IMR-90 (cell line): ENCODE data around the gene PELO. TPM values are rescaled to one million over a fixed set of nuclear protein-coding genes. Genes with fewer than 3 reads are reported as not detected.
A peak's percentile ranks its signal among the peaks of the same experiment; 100 is the strongest.

Experiments
- ATAC-seq: fragments of 200-7000 bp; cut with Tn5 transposase; 2 replicates; pipeline ENCODE4 v1.9.1; 2020; ENCODE audit warnings: low read depth, mild to moderate bottlenecking, moderate library complexity
- BruUV-seq: library from RNA; stranded (reverse); fragments of 400-500 nt; replicated peaks from 2 replicates; lab custom pipeline; 2021; lab: Mats Ljungman, UMichigan
- CTCF ChIA-PET: fragments of 300-600 bp; formaldehyde crosslinking; extraction: SDS; loops from one replicate; lab custom pipeline; 2021; ENCODE audit warnings: antibody characterized with exemption; lab: Yijun Ruan, JAX
- POLR2A ChIA-PET: fragments of 300-600 bp; sonication (Branson Sonifier 250); formaldehyde crosslinking; loops from one replicate; lab custom pipeline; 2022; ENCODE audit warnings: antibody characterized with exemption; ENCODE audit not compliant: unreplicated experiment; lab: Charles Lee
- DNase-seq: peaks from one replicate; pipeline ENCODE4 v3.0.0; 2013
- H2AFZ ChIP-seq: replicated peaks from 2 replicates; pipeline ENCODE3; 2013; ENCODE audit warnings: low read length, mild to moderate bottlenecking; ENCODE audit not compliant: poor library complexity
- H2AK5ac ChIP-seq: 2 replicates; pipeline ENCODE4 v1.6.1; 2013; ENCODE audit warnings: low read depth, low read length, inconsistent platforms
- H2AK9ac ChIP-seq: replicated peaks from 2 replicates; pipeline ENCODE3; 2013; ENCODE audit warnings: mild to moderate bottlenecking, low read depth, low read length, moderate library complexity; ENCODE audit not compliant: poor library complexity
- H2BK120ac ChIP-seq: 2 replicates; pipeline ENCODE4 v1.6.1; 2013; ENCODE audit warnings: low read depth, low read length, inconsistent platforms
- H2BK15ac ChIP-seq: 3 replicates; pipeline ENCODE4 v1.6.1; 2013; ENCODE audit warnings: low read depth, low read length, inconsistent platforms
- H2BK20ac ChIP-seq: 2 replicates; pipeline ENCODE4 v1.6.1; 2013; ENCODE audit warnings: low read depth, mild to moderate bottlenecking, inconsistent platforms, low read length, moderate library complexity
- H2BK5ac ChIP-seq: 2 replicates; pipeline ENCODE4 v1.6.1; 2013; ENCODE audit warnings: mild to moderate bottlenecking, low read depth, low read length, inconsistent platforms; ENCODE audit not compliant: poor library complexity, severe bottlenecking
- H3K14ac ChIP-seq: replicated peaks from 2 replicates; pipeline ENCODE4 v1.6.1; 2013; ENCODE audit warnings: low read depth, low read length, inconsistent platforms
- H3K18ac ChIP-seq: 2 replicates; pipeline ENCODE4 v1.6.1; 2013; ENCODE audit warnings: low read depth, low read length, control low read depth
- H3K23ac ChIP-seq: 2 replicates; pipeline ENCODE4 v1.6.1; 2013; ENCODE audit warnings: low read depth, low read length, inconsistent platforms
- H3K27ac ChIP-seq: 2 replicates; pipeline ENCODE4 v1.5.1; 2013; ENCODE audit warnings: mild to moderate bottlenecking, control low read depth, low read length; ENCODE audit not compliant: insufficient read depth
- H3K27me3 ChIP-seq: 2 replicates; pipeline ENCODE4 v1.6.1; 2013; ENCODE audit warnings: low read length; ENCODE audit not compliant: control insufficient read depth, insufficient read depth
- H3K36me3 ChIP-seq: 2 replicates; pipeline ENCODE4 v1.6.1; 2013; ENCODE audit warnings: low read length, mixed read lengths; ENCODE audit not compliant: control insufficient read depth, insufficient read depth
- H3K4ac ChIP-seq: 2 replicates; pipeline ENCODE4 v1.6.1; 2013; ENCODE audit warnings: low read depth, low read length, inconsistent platforms
- H3K4me1 ChIP-seq: 2 replicates; pipeline ENCODE4 v1.6.1; 2013; ENCODE audit warnings: low read length, mixed read lengths; ENCODE audit not compliant: control insufficient read depth, insufficient read depth
- H3K4me2 ChIP-seq: 2 replicates; pipeline ENCODE4 v1.6.1; 2013; ENCODE audit warnings: low read depth, mild to moderate bottlenecking, control low read depth, low read length, moderate library complexity
- H3K4me3 ChIP-seq: 2 replicates; pipeline ENCODE4 v1.5.1; 2013; ENCODE audit warnings: low read depth, mild to moderate bottlenecking, control low read depth, low read length, moderate library complexity; ENCODE audit not compliant: insufficient read depth
- H3K56ac ChIP-seq: 2 replicates; pipeline ENCODE4 v1.6.1; 2013; ENCODE audit warnings: low read length, inconsistent platforms; ENCODE audit not compliant: insufficient read depth; ENCODE audit errors: extremely low read depth
- H3K79me1 ChIP-seq, 2 experiments: 2 replicates each; pipeline ENCODE4 v1.6.1; 2013; ENCODE audit warnings: low read length in 2 of 2, inconsistent platforms in 1 of 2, low read depth in 1 of 2
- H3K9ac ChIP-seq: 2 replicates; pipeline ENCODE4 v1.6.1; 2013; ENCODE audit warnings: low read depth, low read length, control low read depth
- H3K9me1 ChIP-seq: 2 replicates; pipeline ENCODE4 v1.6.1; 2013; ENCODE audit warnings: low read length, inconsistent platforms; ENCODE audit not compliant: insufficient read depth
- H3K9me3 ChIP-seq: 2 replicates; pipeline ENCODE4 v1.6.1; 2013; ENCODE audit warnings: low read length; ENCODE audit not compliant: control insufficient read depth, insufficient read depth
- H4K20me1 ChIP-seq: 2 replicates; pipeline ENCODE4 v1.6.1; 2013; ENCODE audit warnings: low read length, inconsistent platforms; ENCODE audit not compliant: insufficient read depth
- H4K5ac ChIP-seq: 2 replicates; pipeline ENCODE4 v1.6.1; 2013; ENCODE audit warnings: mild to moderate bottlenecking, low read depth, low read length, control low read depth
- H4K8ac ChIP-seq, 2 experiments: 2 replicates each; pipeline ENCODE4 v1.6.1; 2013; ENCODE audit warnings: low read depth in 2 of 2, low read length in 2 of 2, control low read depth in 1 of 2, inconsistent platforms in 1 of 2
- H4K91ac ChIP-seq: 2 replicates; pipeline ENCODE4 v1.6.1; 2013; ENCODE audit warnings: low read depth, low read length, inconsistent platforms; ENCODE audit not compliant: insufficient read depth
- CEBPB ChIP-seq: IDR thresholded peaks from 2 replicates; pipeline ENCODE4 v1.6.1; 2012; ENCODE audit warnings: low read depth, low read length, improper control_type of control experiment
- FOS ChIP-seq: fragments of 150-350 bp; IDR thresholded peaks from 2 replicates; pipeline ENCODE4 v1.6.1; 2016; ENCODE audit warnings: low read depth, low read length
- MAZ ChIP-seq: IDR thresholded peaks from 2 replicates; pipeline ENCODE4 v1.6.1; 2012; ENCODE audit warnings: low read depth, mild to moderate bottlenecking, low read length, improper control_type of control experiment, moderate library complexity, borderline replicate concordance
- POLR2A ChIP-seq: IDR thresholded peaks from 2 replicates; pipeline ENCODE4 v1.6.1; 2012; ENCODE audit warnings: mild to moderate bottlenecking, low read depth, low read length
- WGBS, 2 experiments: methylation state at CpG; one replicate each; pipeline versions ENCODE4 v1.1.5 to v1.1.7; 2013; ENCODE audit warnings: missing lambda C conversion rate in 2 of 2; ENCODE audit not compliant: insufficient read length in 1 of 2; ENCODE audit errors: extremely low coverage in 2 of 2; 5-methylcytosine and 5-hydroxymethylcytosine counted together
- dilution Hi-C: fragments of 300-500 bp; cut with HindIII; formaldehyde crosslinking; loops from one replicate; pipeline ENCODE4 v1.14.3; 2018; ENCODE audit warnings: low sequenced_read_pairs; ENCODE audit not compliant: unreplicated experiment
- in situ Hi-C: fragments of 300-500 bp; cut with MboI; formaldehyde crosslinking; loops from 3 replicates; pipeline ENCODE4 v1.14.3; 2019; ENCODE audit warnings: low sequenced_read_pairs, inconsistent platforms, mixed read lengths
- intact Hi-C: fragments of 100-400 bp; cut with micrococcal nuclease; formaldehyde crosslinking; loops from 2 replicates; pipeline ENCODE4 v1.10.0; 2022
- polyA plus RNA-seq, 3 experiments: library from polyadenylated mRNA; depleted of rRNA; stranded (reverse); fragments of >200 nt; gene quantifications; 2 replicates each; pipeline ENCODE4 v1.2.3, GENCODE V29; 2012; ENCODE audit warnings: low replicate concordance in 1 of 3
- total RNA-seq: library from RNA; depleted of rRNA; stranded (reverse); fragments of >200 nt; gene quantifications from 2 replicates; pipeline ENCODE4 v1.2.3, GENCODE V29; 2012

Gene PELO
- total and polyA plus RNA-seq, 2 of the 4 experiments (the other 2 are of a cell fraction) = 42.4 to 48.9 TPM

GRCh38 chr5:52811067-52811749, 23.5 kb downstream of the PELO start (continued):
- TF ChIP-seq MAZ (no peak), POLR2A (no peak)

GRCh38 chr5:52814352-52815148, 26.8 kb downstream of the PELO start:
- in situ Hi-C loops = no loop called here

More at GRCh38 chr5:52814352-52815148, 26.8 kb downstream of the PELO start:
- Histone ChIP-seq H4K91ac (no peak overlapping the region), H2BK20ac (no peak overlapping the region), H3K4me1 (peaks cover 14% of the 10 kb centered on the region), H3K4me3 (no peak overlapping the region), H3K27ac (no peak overlapping the region), H3K79me1 (peaks cover 5 to 70% of the 10 kb centered on the region in 2 experiments; a peak in 3 of 4 replicates), H2AK5ac (no peak overlapping the region), H3K4me2 (no peak overlapping the region), H3K56ac (no peak overlapping the region), H2AK9ac (no peak overlapping the region), H4K20me1 (no peaks in the 10 kb centered on the region), H3K9me3 (no peaks in the 10 kb centered on the region), H2BK120ac (no peak overlapping the region), H4K5ac (no peak overlapping the region), H3K14ac (no peak overlapping the region), H3K18ac (no peak overlapping the region), H2BK5ac (no peak overlapping the region), H2AFZ (no peak overlapping the region), H3K4ac (no peak overlapping the region; the same call in 1 of the 2 replicates), H2BK15ac (peak overlapping the region; percentile 36; the same call in 2 of the 3 replicates), H4K8ac (no peak overlapping the region; a peak in 1 of 4 replicates), H3K9ac (no peak overlapping the region), H3K23ac (no peak overlapping the region), H3K36me3 (no peaks in the 10 kb centered on the region), H3K9me1 (0 out of 2 replicates have a peak, but pooled peaks cover 4% of the 10 kb centered on the region), H3K27me3 (no peaks in the 10 kb centered on the region)
- ChIA-PET CTCF (interaction anchor here (0.6 kb wide), 3 partner anchors 19 to 244 kb away, joined by 3 to 5 read pairs (median 3); no protein-coding TSS in a partner anchor), POLR2A (no interaction called here)
- BruUV-seq = no TSS peak
- dilution Hi-C loops = no loop called here
- intact Hi-C loops = no loop called here
- no CpG with 5 or more reads among the region's 4 CpGs for WGBS, 2 experiments
- DNase-seq (no peak), ATAC-seq (no peak)
- TF ChIP-seq CEBPB (peak; percentile 52; the same call in 1 of the 2 replicates), FOS (no peak)
